HepG2 (cell line): ENCODE results near the gene DPY30. TPM values are rescaled to one million over a fixed set of nuclear protein-coding genes. Genes with fewer than 3 reads are reported as not detected.
A peak's percentile ranks its signal among the peaks of the same experiment; 100 is the strongest.

Experiments used
- DR1 ChIP-seq: sonication (generic); formaldehyde crosslinking; IDR thresholded peaks from 2 replicates; pipeline ENCODE4 v1.8.0; 2021; ENCODE audit warnings: mild to moderate bottlenecking, missing genetic modification reagents, inconsistent platforms
- FIP1L1 ChIP-seq: fragments of 200-400 bp; formaldehyde crosslinking; IDR thresholded peaks from 2 replicates; pipeline ENCODE4 v1.6.1; 2018; ENCODE audit warnings: low read depth, mild to moderate bottlenecking, low read length, moderate library complexity, borderline replicate concordance; ENCODE audit not compliant: insufficient read depth
- HIC2 ChIP-seq: sonication (generic); formaldehyde crosslinking; IDR thresholded peaks from 2 replicates; pipeline ENCODE4 v1.9.0; 2022; ENCODE audit warnings: low read depth, missing genetic modification reagents
- HOXA9 ChIP-seq: sonication (generic); formaldehyde crosslinking; IDR thresholded peaks from 2 replicates; pipeline ENCODE4 v1.8.1; 2022; ENCODE audit warnings: missing genetic modification reagents, mild to moderate bottlenecking, moderate library complexity, borderline replicate concordance
- KDM6A ChIP-seq: IDR thresholded peaks from 2 replicates; pipeline ENCODE4 v1.6.1; 2016; ENCODE audit warnings: low read depth
- KLF12 ChIP-seq: sonication (generic); formaldehyde crosslinking; IDR thresholded peaks from 2 replicates; pipeline ENCODE4 v1.4.0; 2020; ENCODE audit warnings: missing genetic modification reagents, borderline replicate concordance
- KLF15 ChIP-seq: sonication (generic); formaldehyde crosslinking; IDR thresholded peaks from 2 replicates; pipeline ENCODE4 v1.8.1; 2023; ENCODE audit warnings: borderline replicate concordance, mild to moderate bottlenecking, inconsistent platforms, missing genetic modification reagents, mixed read lengths
- MED1 ChIP-seq: sonication (generic); formaldehyde crosslinking; IDR thresholded peaks from 2 replicates; pipeline ENCODE4 v1.4.0; 2020; ENCODE audit warnings: missing genetic modification reagents
- MTF1 ChIP-seq: sonication (generic); formaldehyde crosslinking; IDR thresholded peaks from 2 replicates; pipeline ENCODE4 v1.5.0; 2020; ENCODE audit warnings: missing genetic modification reagents
- MYC ChIP-seq: sonication (generic); formaldehyde crosslinking; IDR thresholded peaks from 2 replicates; pipeline ENCODE4 v1.9.0; 2021; ENCODE audit warnings: missing genetic modification reagents, borderline replicate concordance
- RCOR2 ChIP-seq: IDR thresholded peaks from 2 replicates; pipeline ENCODE4 v1.6.1; 2016; ENCODE audit warnings: missing biosample characterization, missing genetic modification reagents
- SNRNP70 ChIP-seq: fragments of 200-400 bp; formaldehyde crosslinking; IDR thresholded peaks from 2 replicates; pipeline ENCODE4 v1.6.1; 2017; ENCODE audit warnings: mild to moderate bottlenecking, low read depth, low read length, moderate library complexity
- TEF ChIP-seq: sonication (generic); formaldehyde crosslinking; IDR thresholded peaks from 2 replicates; pipeline ENCODE4 v1.5.0; 2020; ENCODE audit warnings: missing genetic modification reagents
- WIZ ChIP-seq: sonication (generic); formaldehyde crosslinking; IDR thresholded peaks from 2 replicates; pipeline ENCODE4 v1.5.1; 2020; ENCODE audit warnings: mild to moderate bottlenecking, missing genetic modification reagents
- ZNF367 ChIP-seq: sonication (generic); formaldehyde crosslinking; IDR thresholded peaks from 2 replicates; pipeline ENCODE4 v1.4.0; 2020; ENCODE audit warnings: missing genetic modification reagents, borderline replicate concordance
- ZNF503 ChIP-seq: sonication (generic); formaldehyde crosslinking; IDR thresholded peaks from 2 replicates; pipeline ENCODE4 v1.4.0; 2020; ENCODE audit warnings: missing genetic modification reagents
- ZNF639 ChIP-seq: conservative IDR thresholded peaks from 2 replicates; pipeline ENCODE4 v1.6.1; 2018; ENCODE audit warnings: missing genetic modification reagents
- ZNF709 ChIP-seq: sonication (generic); formaldehyde crosslinking; IDR thresholded peaks from 2 replicates; pipeline ENCODE4 v1.5.0; 2020; ENCODE audit warnings: mild to moderate bottlenecking, missing genetic modification reagents
- polyA plus RNA-seq, 8 experiments: library from polyadenylated mRNA; depleted of rRNA in 3 of 8; stranded (reverse) in 7 of 8; unstranded in 1 of 8; fragments of >200 nt; fragmentation: Illumina TruSeq in 4 of 8; extraction: Trizol in 4 of 8; gene quantifications; 2 replicates each; pipeline versions ENCODE4 v1.2.1 to v1.2.3, GENCODE V29; 2011 to 2016; ENCODE audit warnings: low read depth in 4 of 8, missing spikeins in 1 of 8, mixed read lengths in 1 of 8; ENCODE audit not compliant: insufficient read depth in 1 of 8
- total RNA-seq, 5 experiments: library from RNA; depleted of rRNA; stranded (reverse); fragments of >200 nt; fragmentation: Illumina TruSeq; extraction: Trizol; gene quantifications; 2 replicates each; pipeline ENCODE4 v1.2.3, GENCODE V29; 2016; ENCODE audit warnings: low read depth in 1 of 5
- TF ChIP-seq, protein P1 (sequence below): sonication (generic); formaldehyde crosslinking; IDR thresholded peaks from 2 replicates; pipeline ENCODE4 v1.4.0; 2020; ENCODE audit warnings: missing genetic modification reagents
- TF ChIP-seq, protein P2 (sequence below): IDR thresholded peaks from 2 replicates; pipeline ENCODE4 v1.6.1; 2016; ENCODE audit warnings: missing compliant biosample characterization, missing genetic modification reagents, borderline replicate concordance

The DPY30 gene
- total and polyA plus RNA-seq, 2 of the 13 experiments (the other 11 are each of a cell fraction or from before 2014, with no cell fraction given) = 98.1 to 118 TPM

GRCh38 chr2:32039447-32040219 is at the start of gene DPY30 (continued):
- peak; percentile 60 for TF ChIP-seq ZNF503 (CRISPR knock-in tag)
- peak; percentile 68; the same call in 1 of the 2 replicates for TF ChIP-seq KLF15 (CRISPR knock-in tag)
- TF ChIP-seq HIC2 = no peak
- TF ChIP-seq SNRNP70 = no peak
- 0 out of 2 replicates have a peak, but pooled peaks have one; percentile 49 for TF ChIP-seq ZNF639 (CRISPR knock-in tag)
- TF ChIP-seq HOXA9 (CRISPR knock-in tag) = no peak
- TF ChIP-seq WIZ (CRISPR knock-in tag) = no peak
- TF ChIP-seq KLF12 (CRISPR knock-in tag) = peak; percentile 67; the same call in 1 of the 2 replicates
- peak; percentile 83 for TF ChIP-seq ZNF709
- TF ChIP-seq MTF1 (CRISPR knock-in tag) = 0 out of 2 replicates have a peak, but pooled peaks have one; percentile 71
- peak; percentile 83; the same call in 1 of the 2 replicates for TF ChIP-seq ZNF367 (CRISPR knock-in tag)
- TF ChIP-seq MYC (CRISPR knock-in tag) = peak; percentile 85
- TF ChIP-seq, protein P1, sequence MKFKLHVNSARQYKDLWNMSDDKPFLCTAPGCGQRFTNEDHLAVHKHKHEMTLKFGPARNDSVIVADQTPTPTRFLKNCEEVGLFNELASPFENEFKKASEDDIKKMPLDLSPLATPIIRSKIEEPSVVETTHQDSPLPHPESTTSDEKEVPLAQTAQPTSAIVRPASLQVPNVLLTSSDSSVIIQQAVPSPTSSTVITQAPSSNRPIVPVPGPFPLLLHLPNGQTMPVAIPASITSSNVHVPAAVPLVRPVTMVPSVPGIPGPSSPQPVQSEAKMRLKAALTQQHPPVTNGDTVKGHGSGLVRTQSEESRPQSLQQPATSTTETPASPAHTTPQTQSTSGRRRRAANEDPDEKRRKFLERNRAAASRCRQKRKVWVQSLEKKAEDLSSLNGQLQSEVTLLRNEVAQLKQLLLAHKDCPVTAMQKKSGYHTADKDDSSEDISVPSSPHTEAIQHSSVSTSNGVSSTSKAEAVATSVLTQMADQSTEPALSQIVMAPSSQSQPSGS (CRISPR knock-in tag) = peak; percentile 75
- TF ChIP-seq, protein P2, sequence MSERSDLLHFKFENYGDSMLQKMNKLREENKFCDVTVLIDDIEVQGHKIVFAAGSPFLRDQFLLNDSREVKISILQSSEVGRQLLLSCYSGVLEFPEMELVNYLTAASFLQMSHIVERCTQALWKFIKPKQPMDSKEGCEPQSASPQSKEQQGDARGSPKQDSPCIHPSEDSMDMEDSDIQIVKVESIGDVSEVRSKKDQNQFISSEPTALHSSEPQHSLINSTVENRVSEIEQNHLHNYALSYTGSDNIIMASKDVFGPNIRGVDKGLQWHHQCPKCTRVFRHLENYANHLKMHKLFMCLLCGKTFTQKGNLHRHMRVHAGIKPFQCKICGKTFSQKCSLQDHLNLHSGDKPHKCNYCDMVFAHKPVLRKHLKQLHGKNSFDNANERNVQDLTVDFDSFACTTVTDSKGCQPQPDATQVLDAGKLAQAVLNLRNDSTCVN (CRISPR knock-in tag) = peak; percentile 75
- TF ChIP-seq FIP1L1 = 0 out of 2 replicates have a peak, but pooled peaks have one; percentile 57
- TF ChIP-seq KDM6A (CRISPR knock-in tag) = no peak
- TF ChIP-seq DR1 (CRISPR knock-in tag) = peak; percentile 59; the same call in 1 of the 2 replicates
- peak; percentile 76 for TF ChIP-seq MED1
- TF ChIP-seq TEF = peak; percentile 82
- TF ChIP-seq RCOR2 (CRISPR knock-in tag) = peak; percentile 47; the same call in 1 of the 2 replicates
